Muscle layer of duodenum (tissue), 2 donors: Measurements from ENCODE around the gene JAML.

Experiments used
- H3K27ac ChIP-seq: one replicate; pipeline ENCODE4 v1.7.0; 2013; ENCODE audit warnings: mild to moderate bottlenecking, low read length
- H3K27me3 ChIP-seq: one replicate; pipeline ENCODE4 v1.7.0; 2013; ENCODE audit warnings: low read depth, mild to moderate bottlenecking, control low read depth, low read length
- H3K36me3 ChIP-seq, 2 donors: one replicate each; pipeline ENCODE4 v1.7.0; 2013; ENCODE audit warnings: low read length in 2 of 2, control low read depth in 1 of 2, mild to moderate bottlenecking in 1 of 2; ENCODE audit not compliant: insufficient read depth in 2 of 2, control insufficient read depth in 1 of 2
- H3K4me1 ChIP-seq, 2 donors: one replicate each; pipeline ENCODE4 v1.7.0; 2013; ENCODE audit warnings: low read length in 2 of 2, mild to moderate bottlenecking in 2 of 2, control low read depth in 1 of 2, moderate library complexity in 1 of 2; ENCODE audit not compliant: insufficient read depth in 2 of 2, control insufficient read depth in 1 of 2
- H3K4me3 ChIP-seq, 2 donors: one replicate each; pipeline ENCODE4 v1.7.0; 2013; ENCODE audit warnings: low read length in 2 of 2, low read depth in 1 of 2, mild to moderate bottlenecking in 1 of 2
- H3K9me3 ChIP-seq, 2 donors: one replicate each; pipeline ENCODE4 v1.7.0; 2013; ENCODE audit warnings: low read length in 2 of 2, control low read depth in 1 of 2, mild to moderate bottlenecking in 1 of 2; ENCODE audit not compliant: control insufficient read depth in 1 of 2
- donor health status: healthy.

The JAML gene

GRCh38 chr11:118162846-118163245 lies 62.0 kb downstream of the JAML start:
- no peak overlapping the region for H3K27ac ChIP-seq
- H3K4me1 ChIP-seq = no peaks in the 10 kb centered on the region
- no peaks in the 10 kb centered on the region for H3K27me3 ChIP-seq
- H3K36me3 ChIP-seq = no peaks in the 10 kb centered on the region
- no peaks in the 10 kb centered on the region for H3K9me3 ChIP-seq
- no peak overlapping the region for H3K4me3 ChIP-seq

GRCh38 chr11:118161786-118162185 lies 63.0 kb downstream of the JAML start:
- no peaks in the 10 kb centered on the region for H3K9me3 ChIP-seq
- H3K27ac ChIP-seq = no peak overlapping the region
- no peaks in the 10 kb centered on the region for H3K36me3 ChIP-seq
- peaks cover 0 to 2% of the 10 kb centered on the region in 2 donors for H3K4me1 ChIP-seq
- peaks cover 9% of the 10 kb centered on the region for H3K27me3 ChIP-seq
- no peak overlapping the region for H3K4me3 ChIP-seq

GRCh38 chr11:118157186-118157895 lies 67.5 kb downstream of the JAML start:
- Histone ChIP-seq H3K9me3 (no peaks in the 10 kb centered on the region), H3K4me1 (peaks cover 0 to 20% of the 10 kb centered on the region in 2 donors), H3K36me3 (no peaks in the 10 kb centered on the region), H3K27me3 (peaks cover 29% of the 10 kb centered on the region), H3K4me3 (no peak overlapping the region), H3K27ac (no peak overlapping the region)

GRCh38 chr11:118156531-118157185 lies 68.2 kb downstream of the JAML start:
- H3K27ac ChIP-seq = no peak overlapping the region
- H3K4me1 ChIP-seq = peaks cover 0 to 27% of the 10 kb centered on the region in 2 donors
- H3K9me3 ChIP-seq = no peaks in the 10 kb centered on the region
- no peaks in the 10 kb centered on the region for H3K36me3 ChIP-seq
- H3K4me3 ChIP-seq = no peak overlapping the region
- H3K27me3 ChIP-seq = peaks cover 35% of the 10 kb centered on the region

- H3K27ac ChIP-seq = no peak overlapping the region
- peaks cover 0 to 31% of the 10 kb centered on the region in 2 donors for H3K4me1 ChIP-seq
- H3K4me3 ChIP-seq = no peak overlapping the region
- H3K36me3 ChIP-seq = no peaks in the 10 kb centered on the region
- no peaks in the 10 kb centered on the region for H3K9me3 ChIP-seq
- H3K27me3 ChIP-seq = peaks cover 40% of the 10 kb centered on the region
Observed at GRCh38 chr11:118155776-118156530, 68.9 kb downstream of the JAML start.

- Histone ChIP-seq H3K27ac (no peak overlapping the region), H3K36me3 (no peaks in the 10 kb centered on the region), H3K27me3 (peaks cover 40% of the 10 kb centered on the region), H3K9me3 (no peaks in the 10 kb centered on the region), H3K4me3 (no peak overlapping the region), H3K4me1 (peaks cover 0 to 31% of the 10 kb centered on the region in 2 donors)
Observed at GRCh38 chr11:118154641-118155040, 70.2 kb downstream of the JAML start.

GRCh38 chr11:118153976-118154375 lies 70.8 kb downstream of the JAML start:
- H3K27me3 ChIP-seq = peaks cover 40% of the 10 kb centered on the region
- H3K36me3 ChIP-seq = no peaks in the 10 kb centered on the region
- H3K9me3 ChIP-seq = no peaks in the 10 kb centered on the region
- no peak overlapping the region for H3K4me3 ChIP-seq
- H3K27ac ChIP-seq = no peak overlapping the region
- H3K4me1 ChIP-seq = peaks cover 0 to 31% of the 10 kb centered on the region in 2 donors

- Histone ChIP-seq H3K27me3 (peaks cover 40% of the 10 kb centered on the region), H3K27ac (no peak overlapping the region), H3K4me1 (peaks cover 0 to 31% of the 10 kb centered on the region in 2 donors), H3K36me3 (no peaks in the 10 kb centered on the region), H3K9me3 (no peaks in the 10 kb centered on the region), H3K4me3 (peak overlapping the region in 1 of 2 donors; percentile 81)
Observed at GRCh38 chr11:118153516-118153915, 71.3 kb downstream of the JAML start.

GRCh38 chr11:118152552-118153471 lies 72.0 kb downstream of the JAML start, which contains the start of gene SCN4B:
SCN4B (minus strand) TSS chr11:118152823; CDS start chr11:118152673, 150 bp downstream.
- no peaks in the 10 kb centered on the region for H3K9me3 ChIP-seq
- peak within 1 kb of the TSS; percentile 60 to 81 for H3K4me3 ChIP-seq
- H3K4me1 ChIP-seq = peaks cover 0 to 31% of the 10 kb centered on the region in 2 donors
- H3K36me3 ChIP-seq = no peaks in the 10 kb centered on the region
- peaks cover 40% of the 10 kb centered on the region for H3K27me3 ChIP-seq
- no peak within 1 kb of the TSS for H3K27ac ChIP-seq

- Histone ChIP-seq H3K27me3 (peaks cover 34% of the 10 kb centered on the region), H3K36me3 (no peaks in the 10 kb centered on the region), H3K27ac (no peak overlapping the region), H3K9me3 (no peaks in the 10 kb centered on the region), H3K4me3 (peak overlapping the region; percentile 48 to 81), H3K4me1 (peaks cover 0 to 31% of the 10 kb centered on the region in 2 donors)
Observed at GRCh38 chr11:118152020-118152551, 72.7 kb downstream of the JAML start.
